AG04450 (cell line): ENCODE data around the gene LRCH1. TPM values are rescaled to one million over a fixed set of nuclear protein-coding genes. Genes with fewer than 3 reads are reported as not detected.

Experiments used
- CTCF ChIA-PET: fragments of 300-600, 350-600 bp; formaldehyde crosslinking; extraction: SDS; loops from one replicate; lab custom pipeline; 2022; ENCODE audit warnings: antibody characterized with exemption, inconsistent platforms; lab: Charles Lee
- POLR2A ChIA-PET: fragments of 350-600 bp; formaldehyde crosslinking; extraction: SDS; loops from one replicate; lab custom pipeline; 2021; ENCODE audit warnings: antibody characterized with exemption, inconsistent platforms; lab: Yijun Ruan, JAX
- DNase-seq: peaks from one replicate; pipeline ENCODE4 v3.0.0-alpha.2; 2011; ENCODE audit warnings: low read depth, low spot score
- H3K27ac ChIP-seq: one replicate; pipeline ENCODE4 v1.5.1; 2012; ENCODE audit warnings: low read depth, low read length, control low read depth
- H3K27me3 ChIP-seq: one replicate; pipeline ENCODE4 v1.6.0; 2012; ENCODE audit warnings: low read length; ENCODE audit not compliant: control insufficient read depth, insufficient read depth
- H3K4me3 ChIP-seq: 2 replicates; pipeline ENCODE4 v1.5.1; 2011; ENCODE audit warnings: mild to moderate bottlenecking, low read depth, low read length, control low read depth
- H3K9me3 ChIP-seq: 2 replicates; pipeline ENCODE4 v1.5.1; 2012; ENCODE audit warnings: low read length; ENCODE audit not compliant: control insufficient read depth, insufficient read depth
- CTCF ChIP-seq: IDR thresholded peaks from 2 replicates; pipeline ENCODE4 v1.5.1; 2011; ENCODE audit warnings: low read depth, low read length, control low read depth, inconsistent platforms
- polyA plus RNA-seq: library from polyadenylated mRNA; depleted of rRNA; stranded (reverse); fragments of >200 nt; gene quantifications from 2 replicates; pipeline ENCODE4 v1.2.3, GENCODE V29; 2011; rRNA removed
- small RNA-seq: library from RNA; depleted of rRNA; stranded (forward); fragments of <200 nt; gene quantifications from one replicate; pipeline ENCODE3, GENCODE V24; 2012; ENCODE audit warnings: low read depth; ENCODE audit not compliant: insufficient read length

LRCH1 gene
- polyA plus RNA-seq, 1 experiment: 17.4 TPM

DNA sequence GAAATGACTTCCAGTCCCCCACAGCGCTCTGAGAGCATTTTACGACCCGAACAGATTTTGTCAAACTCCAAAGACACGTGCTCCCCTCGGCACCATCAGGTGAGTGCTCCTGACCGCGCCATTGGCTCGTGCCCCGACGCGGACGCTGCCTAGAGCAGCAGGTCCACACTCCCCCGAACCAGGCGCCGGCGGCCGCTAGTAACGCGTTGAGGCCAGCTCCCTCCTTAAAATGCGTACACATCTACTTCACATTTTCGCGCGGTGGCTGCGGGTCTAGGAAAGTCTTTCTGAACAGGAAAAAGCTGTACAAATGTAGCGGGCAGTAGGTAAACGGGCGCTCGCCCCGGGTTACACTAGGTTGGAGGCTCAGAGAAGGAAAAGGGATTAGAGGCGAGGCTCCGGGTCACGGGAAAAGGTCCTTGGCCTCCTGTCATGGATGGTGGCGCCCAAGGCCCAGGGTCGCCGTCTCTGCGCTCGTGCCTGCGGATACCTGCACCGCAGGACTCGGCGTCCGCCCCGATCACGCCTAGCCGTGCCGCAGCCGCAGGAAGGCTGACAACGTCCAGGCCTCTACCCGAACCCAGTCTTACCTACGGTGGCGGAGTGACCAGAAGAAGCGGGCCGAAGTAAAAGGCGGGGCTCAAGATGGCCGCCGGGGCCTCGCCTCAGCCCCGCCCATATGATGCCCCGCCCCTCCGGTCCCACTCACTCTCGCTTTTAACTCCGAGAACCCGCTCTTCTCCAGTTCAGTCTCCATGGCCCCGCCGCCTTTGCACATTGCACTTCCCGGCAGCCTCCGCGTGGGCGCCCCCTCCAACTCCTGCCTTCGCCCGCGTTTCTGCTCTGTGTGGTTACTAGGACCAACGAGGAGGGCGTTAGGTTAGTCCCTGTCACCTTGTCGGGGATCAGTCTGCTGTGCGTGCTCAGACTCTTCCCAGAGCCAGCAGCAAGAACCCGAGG is 243.8 kb downstream of the LRCH1 start, which contains the start of gene ESD:
ESD (minus strand) TSS at position 647 of the 960 bp plus-strand sequence. CDS start 5,748 bp downstream, outside the sequence.
- CTCF ChIA-PET: no interaction called here

DNA sequence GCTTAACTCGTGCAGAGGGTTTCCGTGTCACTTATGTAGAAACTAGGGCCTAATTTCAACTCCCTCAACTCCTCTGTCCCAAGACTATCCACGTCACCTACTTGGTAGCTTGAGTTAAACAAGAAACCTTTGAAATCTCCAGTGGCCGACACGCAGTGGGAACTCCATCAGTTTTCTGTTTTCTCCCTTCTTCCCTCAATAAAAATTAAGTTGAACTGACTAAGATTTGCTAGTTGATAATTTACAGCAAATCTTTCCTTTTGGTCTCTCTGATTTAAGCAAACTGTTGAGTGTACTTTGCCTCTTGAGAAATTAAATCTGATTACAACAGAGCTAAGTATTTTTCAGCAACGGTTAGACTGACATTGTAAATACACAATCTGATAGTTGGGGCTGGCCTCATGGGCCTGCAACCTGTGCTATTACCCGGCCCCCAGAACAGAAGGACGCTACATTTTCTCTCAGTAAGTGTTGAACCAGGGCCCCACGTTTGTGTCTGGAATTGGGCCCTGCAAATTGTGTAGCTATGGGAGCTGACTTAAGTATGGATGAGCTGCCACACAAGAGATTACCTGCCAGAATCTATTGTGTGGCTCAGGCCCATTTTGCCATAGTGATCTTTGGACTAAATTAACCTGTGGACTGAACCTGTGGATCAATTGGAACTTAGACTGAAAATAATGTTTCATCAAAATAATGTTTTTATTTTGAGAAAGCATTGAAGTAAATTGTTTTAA is 244.7 kb downstream of the LRCH1 start:
- ChIA-PET CTCF (interaction anchor here (0.6 kb wide), 1 partner anchor 876 kb away, joined by 3 read pairs; no protein-coding TSS in a partner anchor), POLR2A (interaction anchor here (0.6 kb wide), 1 partner anchor 621 kb away, joined by 3 read pairs; no protein-coding TSS in a partner anchor)
- no peak for TF ChIP-seq CTCF
- Histone ChIP-seq H3K4me3 (peak overlapping the region; percentile 88), H3K27ac (peak overlapping the region; percentile 74), H3K27me3 (no peaks in the 10 kb centered on the region), H3K9me3 (no peaks in the 10 kb centered on the region)
- DNase-seq: no peak

More for the DNA sequence above, 243.8 kb downstream of the LRCH1 start, which contains the start of gene ESD:
- no peak for TF ChIP-seq CTCF
- no peaks in the 10 kb centered on the region for H3K27me3 ChIP-seq
- H3K9me3 ChIP-seq: no peaks in the 10 kb centered on the region
- peak within 1 kb of the TSS; percentile 79 for H3K27ac ChIP-seq
- DNase-seq: peak; percentile 67
- H3K4me3 ChIP-seq: peak within 1 kb of the TSS; percentile 88
- POLR2A ChIA-PET: interaction anchor here (0.6 kb wide), 2 partner anchors 147 to 620 kb away, joined by 3 read pairs; no protein-coding TSS in a partner anchor

- no peak for DNase-seq
- no peak for TF ChIP-seq CTCF
- CTCF ChIA-PET: no interaction called here
- H3K9me3 ChIP-seq: no peaks in the 10 kb centered on the region
- H3K27me3 ChIP-seq: no peaks in the 10 kb centered on the region
- no peak overlapping the region for H3K4me3 ChIP-seq
- POLR2A ChIA-PET: no interaction called here
- no peak overlapping the region for H3K27ac ChIP-seq
These were observed 246.2 kb downstream of the LRCH1 start for GRCh38 chr13:46799139-46799538.

DNA sequence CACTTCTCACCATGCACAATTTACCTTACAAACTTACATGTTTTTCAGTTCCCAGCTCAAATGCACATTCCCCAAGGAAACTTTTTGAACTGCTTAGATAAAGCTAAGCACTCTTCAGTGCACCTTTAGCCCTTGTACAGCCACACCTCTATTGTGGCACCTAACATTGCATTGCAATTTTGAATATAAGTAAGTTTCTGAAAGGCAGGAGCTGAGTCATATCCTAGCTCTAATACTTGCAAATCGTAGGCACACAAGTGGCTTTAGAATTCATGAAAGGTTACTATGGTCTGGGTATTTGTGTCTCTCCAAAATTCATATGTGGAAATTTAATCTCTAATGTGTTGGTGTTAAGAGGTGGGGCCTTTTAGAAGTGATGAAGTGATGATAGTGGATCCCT is 248.9 kb downstream of the LRCH1 start:
- ChIA-PET CTCF (interaction anchor here (1.3 to 1.5 kb wide), 2 partner anchors 30 kb away, joined by 3 to 4 read pairs; no protein-coding TSS in a partner anchor), POLR2A (no interaction called here)
- no peak overlapping the region for H3K4me3 ChIP-seq
- H3K9me3 ChIP-seq: no peaks in the 10 kb centered on the region
- H3K27ac ChIP-seq: no peak overlapping the region
- TF ChIP-seq CTCF: no peak
- no peaks in the 10 kb centered on the region for H3K27me3 ChIP-seq
- DNase-seq: no peak

Small RNA genes within 50 kb of the gene (small RNA-seq; reads per million reads assigned to genes)
- gene AL359880.1: not detected

Other genes with a start within 250 kb of the LRCH1 start
- gene RUBCNL, start 165.9 kb upstream of the LRCH1 start, polyA plus RNA-seq: not detected in 2 replicates
- gene ESD, start 244.0 kb downstream of the LRCH1 start, polyA plus RNA-seq: 180 and 208 TPM in 2 replicates